Progenitor cell of endocrine pancreas (in vitro differentiated cells): Measurements from ENCODE around the gene IL2RA. TPM values are rescaled to one million over a fixed set of nuclear protein-coding genes. Genes with fewer than 3 reads are reported as not detected.

Source experiments
- DNase-seq: peaks from one replicate; pipeline ENCODE4 v3.0.0; 2021; ENCODE audit warnings: low spot score; ENCODE audit not compliant: unreplicated experiment
- H3K27ac Mint-ChIP-seq: 2 replicates; pipeline ENCODE4 v1.8.0; 2021; ENCODE audit warnings: mild to moderate bottlenecking, moderate library complexity, mixed read lengths
- H3K27me3 Mint-ChIP-seq: 2 replicates; pipeline ENCODE4 v1.8.0; 2021; ENCODE audit warnings: mixed read lengths
- H3K36me3 Mint-ChIP-seq: 2 replicates; pipeline ENCODE4 v1.8.0; 2022; ENCODE audit warnings: mixed read lengths; ENCODE audit not compliant: insufficient read depth
- H3K4me1 Mint-ChIP-seq: 2 replicates; pipeline ENCODE4 v1.8.0; 2021; ENCODE audit warnings: low read depth, mixed read lengths
- H3K4me3 Mint-ChIP-seq: 2 replicates; pipeline ENCODE4 v1.8.0; 2021; ENCODE audit warnings: low read depth, mild to moderate bottlenecking, moderate library complexity, mixed read lengths
- H3K9me3 Mint-ChIP-seq: 2 replicates; pipeline ENCODE4 v1.8.0; 2021; ENCODE audit warnings: low read depth, mixed read lengths
- CTCF ChIP-seq: fragments of 200-600 bp; sonication (generic); IDR thresholded peaks from one replicate; pipeline ENCODE4 v1.5.0; 2021; ENCODE audit warnings: antibody characterized with exemption, mild to moderate bottlenecking; ENCODE audit not compliant: unreplicated experiment
- total RNA-seq: library from RNA; stranded (reverse); gene quantifications from 2 replicates; pipeline ENCODE4 v1.2.1, GENCODE V29; 2021

IL2RA gene
- total RNA-seq, 1 donor from 2014 or later, result not detected

DNA sequence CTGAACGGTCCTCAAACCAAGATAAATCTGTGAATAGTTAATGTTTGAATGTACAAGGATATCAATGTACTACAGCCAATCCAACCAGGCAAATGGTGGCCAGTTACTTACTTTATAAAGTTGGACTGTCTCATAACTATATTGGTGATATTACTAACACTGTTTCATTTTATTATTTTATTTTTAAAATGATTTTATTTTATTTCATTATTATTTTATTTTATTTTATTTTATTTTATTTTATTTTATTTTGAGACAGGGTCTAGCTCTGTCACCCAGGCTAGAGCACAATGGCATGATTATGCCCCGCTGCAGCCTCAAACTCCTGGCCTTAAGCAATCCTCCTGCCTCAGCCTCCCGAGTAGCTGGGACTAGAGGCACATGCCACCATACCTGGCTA is 91.6 kb downstream of the IL2RA start:
- H3K36me3 Mint-ChIP-seq, result peaks cover 3% of the 10 kb centered on the region
- no peak overlapping the region for H3K27ac Mint-ChIP-seq
- no peak for DNase-seq
- TF ChIP-seq CTCF, result no peak
- peaks cover 18% of the 10 kb centered on the region for H3K27me3 Mint-ChIP-seq
- H3K9me3 Mint-ChIP-seq, result peaks cover 4% of the 10 kb centered on the region
- H3K4me3 Mint-ChIP-seq, result no peak overlapping the region
- H3K4me1 Mint-ChIP-seq, result peaks cover 15% of the 10 kb centered on the region

DNA sequence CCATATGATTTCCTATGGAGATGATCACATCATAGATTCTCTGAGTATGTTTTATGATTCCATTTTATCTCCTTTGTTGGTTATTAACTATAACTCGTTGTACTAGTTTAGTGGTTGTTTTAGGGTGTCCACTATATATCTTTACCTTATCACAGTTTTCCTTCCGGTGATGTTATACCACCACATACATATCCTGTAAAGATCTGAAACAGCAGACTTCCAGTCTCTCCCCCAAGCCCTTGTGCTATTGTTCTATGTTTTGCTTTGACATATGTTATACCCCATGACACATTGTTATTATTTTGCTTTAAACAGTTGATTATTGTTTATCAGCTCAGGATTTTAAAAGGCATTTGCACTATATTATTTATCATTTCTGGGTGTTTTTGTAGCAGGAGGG is 92.1 kb downstream of the IL2RA start:
- peaks cover 4% of the 10 kb centered on the region for H3K9me3 Mint-ChIP-seq
- no peak for DNase-seq
- H3K4me3 Mint-ChIP-seq, result no peak overlapping the region
- H3K27me3 Mint-ChIP-seq, result peaks cover 17% of the 10 kb centered on the region
- peaks cover 3% of the 10 kb centered on the region for H3K36me3 Mint-ChIP-seq
- TF ChIP-seq CTCF, result no peak
- H3K27ac Mint-ChIP-seq, result no peak overlapping the region
- H3K4me1 Mint-ChIP-seq, result peaks cover 17% of the 10 kb centered on the region

- Mint-ChIP-seq H3K36me3 (peaks cover 3% of the 10 kb centered on the region), H3K4me1 (peaks cover 17% of the 10 kb centered on the region), H3K4me3 (no peak overlapping the region), H3K9me3 (peaks cover 4% of the 10 kb centered on the region), H3K27me3 (peaks cover 15% of the 10 kb centered on the region), H3K27ac (peak overlapping the region; percentile 92)
- no peak for TF ChIP-seq CTCF
- DNase-seq, result peak; percentile 27
Observed at GRCh38 chr10:5968681-5969453, 93.3 kb downstream of the IL2RA start.

GRCh38 chr10:5968037-5968680 is 94.0 kb downstream of the IL2RA start:
- peaks cover under 1% of the 10 kb centered on the region for H3K36me3 Mint-ChIP-seq

More at GRCh38 chr10:5968037-5968680, 94.0 kb downstream of the IL2RA start:
- TF ChIP-seq CTCF, result no peak
- Mint-ChIP-seq H3K27ac (peak overlapping the region; percentile 92), H3K9me3 (peaks cover 3% of the 10 kb centered on the region), H3K27me3 (peaks cover 15% of the 10 kb centered on the region), H3K4me1 (peaks cover 17% of the 10 kb centered on the region), H3K4me3 (no peak overlapping the region)
- DNase-seq, result no peak
